HCT116 (cell line): Measurements from ENCODE around the gene ARNT2. TPM values are rescaled to one million over a fixed set of nuclear protein-coding genes. Genes with fewer than 3 reads are reported as not detected.

Experiments
- ATAC-seq: fragments of 200-7000 bp; cut with Tn5 transposase; 2 replicates; pipeline ENCODE4 v1.9.1; 2020; ENCODE audit warnings: mild to moderate bottlenecking, moderate library complexity
- BruUV-seq: library from RNA; stranded (reverse); fragments of 400-500 nt; replicated peaks from 2 replicates; lab custom pipeline; 2021; lab: Mats Ljungman, UMichigan
- CTCF ChIA-PET: fragments of 300-600 bp; sonication (Branson Sonifier 250); formaldehyde crosslinking; loops from one replicate; lab custom pipeline; 2021; ENCODE audit warnings: antibody characterized with exemption; lab: Charles Lee
- POLR2A ChIA-PET: fragments of 300-600, 350-600 bp; sonication (Branson Sonifier 250); formaldehyde crosslinking; loops from one replicate; lab custom pipeline; 2021; ENCODE audit warnings: antibody characterized with exemption; lab: Charles Lee
- RAD21 ChIA-PET, 2 experiments: fragments of 300-600 bp; sonication (Branson Sonifier 250); formaldehyde crosslinking; loops; one replicate each; lab custom pipeline; 2023; ENCODE audit warnings: low total read pairs in 2 of 2; ENCODE audit not compliant: uncharacterized antibody in 2 of 2, unreplicated experiment in 2 of 2, low non-redundant PET in 1 of 2; lab: Charles Lee
- DNase-seq: peaks from one replicate; pipeline ENCODE4 v3.0.0-alpha.2; 2010; ENCODE audit warnings: low read depth, low spot score
- H2AFZ ChIP-seq: fragments of 200-600 bp; shearing (Covaris generic), sonication (generic); 2 replicates; pipeline ENCODE4 v1.6.1; 2017; ENCODE audit warnings: low read depth, mixed run types, mixed read lengths, antibody characterized with exemption, low read length; ENCODE audit not compliant: poor library complexity, severe bottlenecking
- H3K27ac ChIP-seq: 2 replicates; pipeline ENCODE4 v1.5.1; 2012; ENCODE audit warnings: low read depth, low read length
- H3K27me3 ChIP-seq: fragments of 200-600 bp; sonication (generic); 2 replicates; pipeline ENCODE4 v1.6.1; 2016; ENCODE audit warnings: mixed run types, low read length, mixed read lengths; ENCODE audit not compliant: insufficient read depth
- H3K36me3 ChIP-seq, 2 experiments: fragments of 200-500 bp in 1 of 2; fragments of 200-600 bp in 1 of 2; sonication (Bioruptor generic) in 1 of 2; sonication (generic) in 1 of 2; 2 replicates each; pipeline versions ENCODE4 v1.5.1 to v1.6.1; 2014 to 2016; ENCODE audit warnings: low read length in 2 of 2, inconsistent platforms in 1 of 2, mixed read lengths in 1 of 2, mixed run types in 1 of 2; ENCODE audit not compliant: insufficient read depth in 2 of 2, control insufficient read depth in 1 of 2
- H3K4me1 ChIP-seq, 2 experiments: fragments of 200-600 bp in 1 of 2; sonication (generic) in 1 of 2; 2 replicates each; pipeline versions ENCODE4 v1.5.1 to v1.6.1; 2012 to 2017; ENCODE audit warnings: low read length in 2 of 2, inconsistent platforms in 1 of 2, mild to moderate bottlenecking in 1 of 2, mixed read lengths in 1 of 2, mixed run types in 1 of 2, moderate library complexity in 1 of 2; ENCODE audit not compliant: insufficient read depth in 2 of 2, control insufficient read depth in 1 of 2
- H3K4me2 ChIP-seq: fragments of 200-600 bp; sonication (generic); 2 replicates; pipeline ENCODE4 v1.6.1; 2017; ENCODE audit warnings: mixed run types, low read length, mixed read lengths
- H3K4me3 ChIP-seq, 2 experiments: fragments of 200-600 bp in 1 of 2; sonication (generic) in 1 of 2; replicated peaks in 1 of 2; 2 replicates each; pipeline ENCODE4 v1.5.1; 2011 to 2016; ENCODE audit warnings: low read length in 2 of 2, control low read depth in 1 of 2, low read depth in 1 of 2, mild to moderate bottlenecking in 1 of 2, mixed read lengths in 1 of 2, mixed run types in 1 of 2
- H3K79me2 ChIP-seq: fragments of 200-600 bp; sonication (generic); 2 replicates; pipeline ENCODE4 v1.6.1; 2017; ENCODE audit warnings: mild to moderate bottlenecking, mixed run types, low read length, moderate library complexity, mixed read lengths; ENCODE audit not compliant: insufficient read depth
- H3K9ac ChIP-seq: fragments of 200-600 bp; sonication (generic); 2 replicates; pipeline ENCODE4 v1.6.1; 2016; ENCODE audit warnings: low read length, mixed read lengths
- H3K9me2 ChIP-seq: fragments of 200-600 bp; sonication (generic), shearing (Covaris generic); 2 replicates; pipeline ENCODE4 v1.6.1; 2017; ENCODE audit warnings: mixed run types, mild to moderate bottlenecking, moderate library complexity; ENCODE audit not compliant: insufficient read depth
- H3K9me3 ChIP-seq, 2 experiments: fragments of 200-500 bp in 1 of 2; fragments of 200-600 bp in 1 of 2; sonication (Bioruptor generic) in 1 of 2; sonication (generic) in 1 of 2; 2 replicates each; pipeline ENCODE4 v1.6.1; 2014 to 2017; ENCODE audit warnings: low read length in 2 of 2, mixed read lengths in 2 of 2, inconsistent platforms in 1 of 2, low read depth in 1 of 2, mild to moderate bottlenecking in 1 of 2, mixed run types in 1 of 2, moderate library complexity in 1 of 2; ENCODE audit not compliant: control insufficient read depth in 1 of 2, insufficient read depth in 1 of 2
- H4K20me1 ChIP-seq: fragments of 200-600 bp; sonication (generic), shearing (Covaris generic); 2 replicates; pipeline ENCODE4 v1.6.1; 2017; ENCODE audit warnings: mixed run types, mild to moderate bottlenecking, moderate library complexity; ENCODE audit not compliant: insufficient read depth
- EGR1 ChIP-seq: IDR thresholded peaks from 2 replicates; pipeline ENCODE4 v1.6.1; 2012; ENCODE audit warnings: low read depth
- EZH2 ChIP-seq: fragments of 200-600 bp; sonication (generic); IDR thresholded peaks from 2 replicates; pipeline ENCODE4 v1.6.1; 2017; ENCODE audit warnings: antibody characterized with exemption, mixed run types
- EZH2phosphoT487 ChIP-seq: fragments of 200-600 bp; IDR thresholded peaks from 2 replicates; pipeline ENCODE4 v1.6.1; 2018; ENCODE audit warnings: antibody characterized with exemption, borderline replicate concordance
- RAD21 ChIP-seq: IDR thresholded peaks from 2 replicates; pipeline ENCODE4 v1.6.1; 2012; ENCODE audit warnings: low read depth, mild to moderate bottlenecking
- REST ChIP-seq: IDR thresholded peaks from 2 replicates; pipeline ENCODE4 v1.6.1; 2012; ENCODE audit warnings: low read depth
- ZFX ChIP-seq: fragments of 450-650 bp; IDR thresholded peaks from 2 replicates; pipeline ENCODE4 v1.6.1; 2017
- intact Hi-C: fragments of 100-400 bp; cut with micrococcal nuclease; formaldehyde crosslinking; loops from 2 replicates; pipeline ENCODE4 v1.10.0; 2022
- total RNA-seq: library from RNA; stranded (reverse); gene quantifications from one replicate; pipeline ENCODE4 v1.2.1, GENCODE V29; 2021; ENCODE audit not compliant: unreplicated experiment

Gene ARNT2
- total RNA-seq, 1 experiment from 2014 or later = 3.0 TPM

DNA sequence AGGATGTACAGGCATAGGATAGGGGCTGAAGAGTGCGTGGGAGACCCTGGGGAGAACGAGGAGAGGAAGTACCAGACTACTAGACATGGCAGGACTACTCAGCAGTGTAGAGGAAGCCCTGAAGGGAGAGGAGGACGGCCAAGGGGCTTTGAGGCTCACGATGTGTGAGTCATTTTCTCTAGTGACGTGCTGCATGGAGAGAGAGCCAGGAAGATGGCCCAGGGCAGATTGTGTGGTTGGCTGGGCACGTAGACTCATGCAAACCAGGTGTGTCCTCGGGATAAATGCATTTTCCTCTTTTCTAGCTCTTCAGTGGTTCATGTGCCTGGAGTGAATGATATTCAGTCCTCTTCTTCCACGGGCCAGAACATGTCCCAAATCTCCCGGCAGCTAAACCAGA, 175.9 kb downstream of the ARNT2 start:
- no peaks in the 10 kb centered on the region for H3K79me2 ChIP-seq
- no peak overlapping the region for H3K9ac ChIP-seq
- no peaks in the 10 kb centered on the region for H3K9me2 ChIP-seq
- CTCF ChIA-PET = interaction anchor here (1.5 kb wide), 1 partner anchor 13 kb away, joined by 7 read pairs; no protein-coding TSS in a partner anchor
- no TSS peak for BruUV-seq
- TF ChIP-seq RAD21 (no peak), EZH2 (no peak), EGR1 (no peak), EZH2phosphoT487 (no peak), ZFX (no peak), REST (no peak)
- TF ChIP-seq, all 23 proteins: peak for 0
- ATAC-seq = peak; percentile 53
- DNase-seq = no peak
- Histone ChIP-seq H3K4me1 (peaks cover 0 to 20% of the 10 kb centered on the region in 2 experiments; a peak in 2 of 4 replicates), H3K36me3 (no peaks in the 10 kb centered on the region), H3K4me2 (peak overlapping the region; percentile 23; the same call in 1 of the 2 replicates), H4K20me1 (no peaks in the 10 kb centered on the region), H2AFZ (no peak overlapping the region), H3K27ac (no peak overlapping the region), H3K9me3 (no peaks in the 10 kb centered on the region), H3K27me3 (no peaks in the 10 kb centered on the region), H3K4me3 (no peak overlapping the region)
- intact Hi-C loops = no loop called here
- ChIA-PET POLR2A (no interaction called here), RAD21 (no interaction called here)
